ENCODE data around the gene SLC8A1. TPM values are rescaled to one million over a fixed set of nuclear protein-coding genes. Genes with fewer than 3 reads are reported as not detected.

Gene SLC8A1
- total RNA-seq, 1 experiment from 2014 or later, result not detected

DNA sequence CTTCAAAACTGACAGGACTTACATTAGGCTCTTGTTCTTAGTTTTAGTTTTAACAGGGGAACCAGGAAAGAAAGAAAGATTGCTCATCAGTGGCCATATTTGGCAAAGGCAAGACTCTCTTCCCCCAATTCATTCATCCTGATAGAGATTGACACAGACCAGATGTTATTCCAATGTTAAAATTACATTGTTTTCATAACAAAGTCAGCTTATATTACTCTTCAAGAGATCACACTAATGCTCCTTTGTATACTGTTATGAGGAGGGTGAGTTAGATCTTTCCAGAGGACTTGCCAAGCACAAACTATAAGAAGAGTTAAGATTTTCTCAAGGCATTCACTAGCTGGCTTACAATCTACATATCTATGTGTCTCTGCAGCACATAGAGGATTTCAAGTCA, 252.1 kb downstream of the SLC8A1 start:
- ChIA-PET CTCF (no interaction called here), POLR2A (ENCODE audit: low non-redundant PET) (no interaction called here)
- TF ChIP-seq EZH2 (IDR thresholded peaks at IDR 0.05; ENCODE audit: borderline replicate concordance, low read depth, low read length, poor library complexity, severe bottlenecking), result no peak
- TF ChIP-seq, protein P1, sequence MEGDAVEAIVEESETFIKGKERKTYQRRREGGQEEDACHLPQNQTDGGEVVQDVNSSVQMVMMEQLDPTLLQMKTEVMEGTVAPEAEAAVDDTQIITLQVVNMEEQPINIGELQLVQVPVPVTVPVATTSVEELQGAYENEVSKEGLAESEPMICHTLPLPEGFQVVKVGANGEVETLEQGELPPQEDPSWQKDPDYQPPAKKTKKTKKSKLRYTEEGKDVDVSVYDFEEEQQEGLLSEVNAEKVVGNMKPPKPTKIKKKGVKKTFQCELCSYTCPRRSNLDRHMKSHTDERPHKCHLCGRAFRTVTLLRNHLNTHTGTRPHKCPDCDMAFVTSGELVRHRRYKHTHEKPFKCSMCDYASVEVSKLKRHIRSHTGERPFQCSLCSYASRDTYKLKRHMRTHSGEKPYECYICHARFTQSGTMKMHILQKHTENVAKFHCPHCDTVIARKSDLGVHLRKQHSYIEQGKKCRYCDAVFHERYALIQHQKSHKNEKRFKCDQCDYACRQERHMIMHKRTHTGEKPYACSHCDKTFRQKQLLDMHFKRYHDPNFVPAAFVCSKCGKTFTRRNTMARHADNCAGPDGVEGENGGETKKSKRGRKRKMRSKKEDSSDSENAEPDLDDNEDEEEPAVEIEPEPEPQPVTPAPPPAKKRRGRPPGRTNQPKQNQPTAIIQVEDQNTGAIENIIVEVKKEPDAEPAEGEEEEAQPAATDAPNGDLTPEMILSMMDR (conservative IDR thresholded peaks at IDR 0.05; ENCODE audit: low read depth, low read length), result no peak
- Histone ChIP-seq H3K4me1 (ENCODE audit: insufficient read depth, low read length, poor library complexity, severe bottlenecking) (no peaks in the 10 kb centered on the region), H3K9me3 (ENCODE audit: low read depth, low read length, poor library complexity, severe bottlenecking) (no peaks in the 10 kb centered on the region), H3K27me3 (replicated peaks; ENCODE audit: insufficient read depth, low read depth, low read length, poor library complexity) (peaks cover 12% of the 10 kb centered on the region), H3K27ac (ENCODE audit: low read depth, low read length, poor library complexity, severe bottlenecking) (no peak overlapping the region), H3K4me3 (ENCODE audit: low read depth, low read length, poor library complexity, severe bottlenecking) (no peak overlapping the region), H3K36me3 (ENCODE audit: insufficient read depth, low read length, poor library complexity, severe bottlenecking) (no peaks in the 10 kb centered on the region)
- BruUV-seq (replicated peaks), result no TSS peak
- intact Hi-C loops (cut with micrococcal nuclease; ENCODE audit: unreplicated experiment), result no loop called here
- no peak for DNase-seq (ENCODE audit: low spot score)

DNA sequence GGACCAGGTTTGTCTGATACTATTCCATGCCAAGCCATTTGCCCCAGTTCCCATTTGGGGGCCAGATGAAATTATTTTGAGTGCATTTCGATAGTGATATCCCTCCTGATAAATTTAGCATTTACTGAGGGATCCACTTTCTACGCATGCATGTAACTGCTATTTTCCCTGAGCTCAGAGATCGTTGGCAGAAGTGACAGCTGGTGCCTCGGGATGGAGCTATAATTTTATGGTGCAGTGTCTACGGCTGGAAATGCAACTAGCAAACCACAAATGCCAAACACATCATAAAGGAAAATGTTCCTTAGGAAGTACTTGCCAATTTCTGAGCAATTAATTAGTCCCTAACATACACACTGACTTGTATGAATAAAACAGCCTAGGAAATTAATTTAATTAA, 254.8 kb downstream of the SLC8A1 start:
- Histone ChIP-seq H3K9me3 (ENCODE audit: low read depth, low read length, poor library complexity, severe bottlenecking) (no peaks in the 10 kb centered on the region), H3K4me3 (ENCODE audit: low read depth, low read length, poor library complexity, severe bottlenecking) (no peak overlapping the region), H3K27ac (ENCODE audit: low read depth, low read length, poor library complexity, severe bottlenecking) (no peak overlapping the region), H3K27me3 (replicated peaks; ENCODE audit: insufficient read depth, low read depth, low read length, poor library complexity) (peaks cover 26% of the 10 kb centered on the region), H3K4me1 (ENCODE audit: insufficient read depth, low read length, poor library complexity, severe bottlenecking) (no peaks in the 10 kb centered on the region), H3K36me3 (ENCODE audit: insufficient read depth, low read length, poor library complexity, severe bottlenecking) (no peaks in the 10 kb centered on the region)
- ChIA-PET CTCF (no interaction called here), POLR2A (ENCODE audit: low non-redundant PET) (interaction anchor here (0.6 kb wide), 1 partner anchor 10 kb away, joined by 4 read pairs; no protein-coding TSS in a partner anchor)
- no TSS peak for BruUV-seq (replicated peaks)
- intact Hi-C loops (cut with micrococcal nuclease; ENCODE audit: unreplicated experiment), result no loop called here
- no peak for DNase-seq (ENCODE audit: low spot score)
- no peak for TF ChIP-seq EZH2 (IDR thresholded peaks at IDR 0.05; ENCODE audit: borderline replicate concordance, low read depth, low read length, poor library complexity, severe bottlenecking)
- TF ChIP-seq, protein P1 (conservative IDR thresholded peaks at IDR 0.05; ENCODE audit: low read depth, low read length), result no peak

DNA sequence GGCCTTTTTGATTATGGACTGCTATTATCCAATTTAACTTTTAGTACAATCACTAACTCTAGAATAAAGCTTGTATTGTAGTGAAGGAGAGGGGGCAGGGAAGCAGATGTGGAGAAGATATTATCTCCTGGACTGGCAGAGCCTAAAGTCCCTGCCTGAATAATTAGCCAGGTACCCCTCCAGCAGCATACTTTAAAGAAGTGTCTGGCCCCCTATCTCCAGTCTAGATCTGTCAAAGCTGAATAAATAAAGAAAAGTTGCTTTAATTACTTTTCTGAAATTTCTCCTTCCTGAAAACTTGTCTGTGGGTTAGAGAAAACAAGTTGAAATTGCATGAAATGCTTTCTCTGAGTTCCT, 258.2 kb downstream of the SLC8A1 start:
- Histone ChIP-seq H3K9me3 (ENCODE audit: low read depth, low read length, poor library complexity, severe bottlenecking) (no peaks in the 10 kb centered on the region), H3K4me1 (ENCODE audit: insufficient read depth, low read length, poor library complexity, severe bottlenecking) (no peaks in the 10 kb centered on the region), H3K36me3 (ENCODE audit: insufficient read depth, low read length, poor library complexity, severe bottlenecking) (no peaks in the 10 kb centered on the region), H3K4me3 (ENCODE audit: low read depth, low read length, poor library complexity, severe bottlenecking) (no peak overlapping the region), H3K27me3 (replicated peaks; ENCODE audit: insufficient read depth, low read depth, low read length, poor library complexity) (peaks cover 53% of the 10 kb centered on the region), H3K27ac (ENCODE audit: low read depth, low read length, poor library complexity, severe bottlenecking) (no peak overlapping the region)
- ChIA-PET POLR2A (ENCODE audit: low non-redundant PET) (no interaction called here), CTCF (no interaction called here)
- BruUV-seq (replicated peaks), result no TSS peak
- DNase-seq (ENCODE audit: low spot score), result no peak
- intact Hi-C loops (cut with micrococcal nuclease; ENCODE audit: unreplicated experiment), result no loop called here
- TF ChIP-seq, protein P1 (conservative IDR thresholded peaks at IDR 0.05; ENCODE audit: low read depth, low read length), result no peak
